BE2C (cell line): ENCODE measurements around the gene RBMX.

Source experiments
- DNase-seq: peaks from one replicate; pipeline ENCODE4 v3.0.0-alpha.2; 2020
- H3K27me3 ChIP-seq: fragments of 250-450 bp; sonication (Bioruptor Pico); 2 replicates; pipeline ENCODE4 v1.5.1; 2020; ENCODE audit warnings: mild to moderate bottlenecking
- H3K36me3 ChIP-seq: fragments of 250-450 bp; sonication (Bioruptor Pico); 2 replicates; pipeline ENCODE4 v1.5.1; 2020; ENCODE audit warnings: mild to moderate bottlenecking
- H3K4me1 ChIP-seq: fragments of 250-450 bp; sonication (Bioruptor Pico); 2 replicates; pipeline ENCODE4 v1.5.1; 2020
- H3K4me3 ChIP-seq: 2 replicates; pipeline ENCODE4 v1.5.1; 2011; ENCODE audit warnings: low read depth, low read length
- H3K9me3 ChIP-seq: fragments of 250-450 bp; sonication (Bioruptor Pico); 2 replicates; pipeline ENCODE4 v1.5.1; 2020
- TF ChIP-seq, protein P1 (sequence below): IDR thresholded peaks from 2 replicates; pipeline ENCODE4 v1.5.1; 2012; ENCODE audit warnings: mild to moderate bottlenecking, low read depth, low read length

The RBMX gene

DNA sequence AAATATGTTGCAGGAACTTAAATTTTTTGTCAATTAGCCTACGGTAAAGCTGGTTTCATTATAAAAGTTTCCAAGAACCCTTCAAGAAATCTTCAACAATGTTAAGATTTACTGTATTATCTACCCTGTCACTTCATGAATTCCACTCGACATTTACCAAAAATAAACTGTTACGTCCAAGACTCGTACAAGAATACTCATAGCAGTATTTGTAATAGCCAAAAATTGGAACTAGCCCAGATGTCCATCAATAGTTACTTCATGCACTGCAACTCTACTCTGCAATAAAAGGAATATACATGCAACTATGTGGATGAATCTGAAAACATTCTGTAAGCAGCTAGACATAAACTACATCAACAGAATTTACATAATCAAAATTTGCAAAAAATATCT, 13.4 kb downstream of the RBMX start:
- Histone ChIP-seq H3K9me3 (no peaks in the 10 kb centered on the region), H3K27me3 (no peaks in the 10 kb centered on the region), H3K4me1 (no peaks in the 10 kb centered on the region), H3K4me3 (no peak overlapping the region), H3K36me3 (peaks cover 71% of the 10 kb centered on the region)
- DNase-seq = no peak
- TF ChIP-seq, protein P1, sequence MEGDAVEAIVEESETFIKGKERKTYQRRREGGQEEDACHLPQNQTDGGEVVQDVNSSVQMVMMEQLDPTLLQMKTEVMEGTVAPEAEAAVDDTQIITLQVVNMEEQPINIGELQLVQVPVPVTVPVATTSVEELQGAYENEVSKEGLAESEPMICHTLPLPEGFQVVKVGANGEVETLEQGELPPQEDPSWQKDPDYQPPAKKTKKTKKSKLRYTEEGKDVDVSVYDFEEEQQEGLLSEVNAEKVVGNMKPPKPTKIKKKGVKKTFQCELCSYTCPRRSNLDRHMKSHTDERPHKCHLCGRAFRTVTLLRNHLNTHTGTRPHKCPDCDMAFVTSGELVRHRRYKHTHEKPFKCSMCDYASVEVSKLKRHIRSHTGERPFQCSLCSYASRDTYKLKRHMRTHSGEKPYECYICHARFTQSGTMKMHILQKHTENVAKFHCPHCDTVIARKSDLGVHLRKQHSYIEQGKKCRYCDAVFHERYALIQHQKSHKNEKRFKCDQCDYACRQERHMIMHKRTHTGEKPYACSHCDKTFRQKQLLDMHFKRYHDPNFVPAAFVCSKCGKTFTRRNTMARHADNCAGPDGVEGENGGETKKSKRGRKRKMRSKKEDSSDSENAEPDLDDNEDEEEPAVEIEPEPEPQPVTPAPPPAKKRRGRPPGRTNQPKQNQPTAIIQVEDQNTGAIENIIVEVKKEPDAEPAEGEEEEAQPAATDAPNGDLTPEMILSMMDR = no peak

DNA sequence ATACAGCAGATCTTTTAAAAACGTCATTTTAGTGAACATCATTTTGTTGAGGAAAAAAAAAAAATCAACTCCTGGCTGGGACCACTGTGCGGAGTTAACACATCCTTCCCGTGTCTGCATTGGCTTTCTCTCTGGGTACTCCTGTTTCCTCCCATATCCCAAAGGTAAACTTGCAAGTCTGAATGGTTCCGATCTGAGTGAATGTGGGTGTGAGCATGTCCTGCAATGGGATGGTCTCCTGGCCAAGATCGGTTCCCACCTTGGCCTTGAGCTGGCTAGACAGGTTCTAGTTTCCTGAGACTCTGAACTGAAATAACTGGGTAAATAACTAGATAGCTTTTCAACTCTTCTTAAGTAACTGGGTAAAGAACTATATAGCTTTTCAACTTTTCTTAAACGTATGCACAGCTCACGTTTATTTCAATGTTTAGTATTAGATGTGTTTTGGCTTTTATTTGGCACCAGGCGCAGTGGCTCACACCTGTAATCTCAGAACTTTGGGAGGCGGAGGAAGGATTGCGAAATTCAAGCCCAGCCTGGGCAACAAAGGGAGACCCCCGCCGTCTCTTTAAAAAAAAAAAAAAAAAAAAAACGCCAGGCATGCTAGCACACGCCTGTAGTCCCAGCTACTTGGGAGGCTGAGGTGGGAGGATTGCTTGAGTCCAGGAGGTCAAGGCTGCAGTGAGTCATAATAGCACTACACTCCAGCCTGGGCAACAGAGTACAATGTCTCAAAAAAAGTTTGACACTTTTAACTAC, 14.0 kb downstream of the RBMX start:
- no peaks in the 10 kb centered on the region for H3K27me3 ChIP-seq
- DNase-seq = no peak
- TF ChIP-seq, protein P1 = no peak
- H3K36me3 ChIP-seq = peaks cover 71% of the 10 kb centered on the region
- no peak overlapping the region for H3K4me3 ChIP-seq
- H3K4me1 ChIP-seq = no peaks in the 10 kb centered on the region
- H3K9me3 ChIP-seq = no peaks in the 10 kb centered on the region

DNA sequence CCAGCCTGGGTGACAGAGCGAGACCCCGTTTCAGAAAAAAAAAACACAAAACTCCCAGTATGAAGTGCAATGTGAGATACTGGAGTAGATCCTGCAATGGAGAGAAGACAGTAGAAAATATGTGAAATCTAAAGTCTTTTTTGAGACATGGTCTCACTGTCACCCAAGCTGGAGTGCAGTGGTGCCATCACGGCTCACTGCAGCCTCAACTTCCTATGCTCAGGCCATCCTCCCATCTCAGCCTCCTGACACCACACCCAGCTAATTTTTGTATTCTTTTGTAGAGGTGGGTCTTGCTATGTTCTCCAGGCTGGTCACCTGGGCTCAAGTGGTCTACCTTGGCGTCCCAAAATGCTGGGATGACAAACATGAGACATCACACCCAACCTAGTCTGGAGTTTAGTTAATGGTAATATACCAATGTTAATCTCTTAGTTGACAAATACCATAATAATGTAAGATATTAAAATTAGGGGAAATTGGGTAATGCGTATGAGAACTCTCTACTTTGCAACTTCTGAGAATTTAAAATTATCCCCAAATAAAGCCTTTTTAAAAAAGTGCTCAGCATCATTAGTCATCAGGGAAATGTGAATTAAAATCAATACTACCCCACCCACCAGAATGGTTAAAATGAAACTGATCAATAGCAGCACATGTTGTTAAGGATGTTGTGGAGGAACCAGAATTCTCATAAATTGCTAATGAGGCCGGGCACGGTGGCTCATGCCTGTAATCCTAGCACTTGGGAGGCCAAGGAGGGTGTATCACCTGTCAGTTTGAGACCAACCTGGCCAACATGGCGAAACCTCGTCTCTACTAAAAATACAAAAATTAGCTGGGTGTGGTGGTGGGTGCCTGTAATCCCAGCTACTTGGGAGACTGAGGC, 15.0 kb downstream of the RBMX start:
- Histone ChIP-seq H3K4me3 (no peak overlapping the region), H3K9me3 (no peaks in the 10 kb centered on the region), H3K4me1 (no peaks in the 10 kb centered on the region), H3K36me3 (peaks cover 61% of the 10 kb centered on the region), H3K27me3 (no peaks in the 10 kb centered on the region)
- TF ChIP-seq, protein P1 = no peak
- DNase-seq = no peak

DNA sequence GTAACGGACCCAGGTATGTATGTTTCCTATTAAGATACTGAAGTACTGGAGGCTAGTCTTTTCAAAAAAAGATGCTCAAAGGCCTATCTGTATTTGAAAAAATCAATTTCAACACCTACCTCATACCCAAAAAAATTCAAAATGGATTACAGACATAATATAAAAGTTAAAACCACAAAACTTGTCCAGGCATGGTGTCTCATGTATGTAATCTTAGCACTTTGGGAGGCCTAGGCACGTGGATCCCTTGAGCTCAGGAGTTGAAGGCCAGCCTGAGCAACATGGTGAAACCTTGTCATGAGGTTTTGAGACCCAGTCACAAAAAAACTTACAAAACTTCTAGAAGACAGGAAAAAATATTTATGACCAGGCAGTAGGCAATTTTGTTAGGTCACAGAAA, 16.7 kb downstream of the RBMX start:
- H3K27me3 ChIP-seq = no peaks in the 10 kb centered on the region
- H3K36me3 ChIP-seq = peaks cover 44% of the 10 kb centered on the region
- no peaks in the 10 kb centered on the region for H3K9me3 ChIP-seq
- H3K4me3 ChIP-seq = no peak overlapping the region
- TF ChIP-seq, protein P1 = no peak
- no peak for DNase-seq
- H3K4me1 ChIP-seq = no peaks in the 10 kb centered on the region

DNA sequence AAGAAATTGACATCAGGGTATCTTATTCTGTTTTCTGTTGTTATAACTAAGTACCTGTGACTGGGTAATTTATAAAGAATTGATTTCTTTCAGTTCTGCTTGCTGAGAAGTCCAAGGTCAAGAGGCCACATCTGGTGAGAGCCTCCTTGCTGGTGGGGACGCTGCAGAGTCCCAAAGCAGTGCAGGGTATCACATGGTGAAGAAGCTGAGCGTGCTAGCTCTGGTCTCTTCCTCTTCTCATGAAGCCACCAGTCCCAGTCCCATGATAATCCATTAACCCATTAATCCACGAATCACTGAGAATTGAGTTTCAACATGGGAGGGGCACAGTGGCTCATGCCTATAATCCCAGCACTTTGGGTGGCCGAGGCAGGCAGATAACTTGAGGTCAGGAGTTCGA, 18.0 kb downstream of the RBMX start:
- no peak for DNase-seq
- H3K27me3 ChIP-seq = no peaks in the 10 kb centered on the region

More for the DNA sequence above, 18.0 kb downstream of the RBMX start:
- Histone ChIP-seq H3K9me3 (no peaks in the 10 kb centered on the region), H3K4me1 (no peaks in the 10 kb centered on the region), H3K4me3 (no peak overlapping the region), H3K36me3 (peaks cover 31% of the 10 kb centered on the region)
- TF ChIP-seq, protein P1 = no peak
